ENCODE measurements around the gene SLC6A6. TPM values are rescaled to one million over a fixed set of nuclear protein-coding genes. Genes with fewer than 3 reads are reported as not detected.

SLC6A6 gene
- total and polyA plus RNA-seq, 10 of the 15 experiments (the other 5 are each of a cell fraction or from before 2014, with no cell fraction given) = 5.6 to 47.0 (median 20.2) TPM

- CTCF ChIA-PET = interaction anchor here (1.4 kb wide), 1 partner anchor 132 kb away, joined by 3 read pairs; no protein-coding TSS in a partner anchor
- no peak for TF ChIP-seq TCF3 (IDR thresholded peaks at IDR 0.05; ENCODE audit: borderline replicate concordance, insufficient read depth, low read depth, low read length)
- TF ChIP-seq YY1 (IDR thresholded peaks at IDR 0.05; ENCODE audit: low read depth, low read length) = no peak
- TF ChIP-seq NR2C2 (IDR thresholded peaks at IDR 0.05; ENCODE audit: borderline replicate concordance, control insufficient read depth, insufficient read length, low read depth) = no peak
- TF ChIP-seq DPF2 (IDR thresholded peaks at IDR 0.05) = no peak
- peak; percentile 26 for TF ChIP-seq RUNX3 (IDR thresholded peaks at IDR 0.05; ENCODE audit: low read length)
- TF ChIP-seq SPI1 (IDR thresholded peaks at IDR 0.05; ENCODE audit: borderline replicate concordance, insufficient read depth, low read depth, low read length) = peak; percentile 45; the same call in 1 of the 2 replicates
- TF ChIP-seq RFX5 (IDR thresholded peaks at IDR 0.05; ENCODE audit: low read depth, low read length) = no peak
- no peak for TF ChIP-seq CHD2 (IDR thresholded peaks at IDR 0.05; ENCODE audit: borderline replicate concordance, low read depth, low read length)
- no peak for TF ChIP-seq EGR1 (IDR thresholded peaks at IDR 0.05; ENCODE audit: borderline replicate concordance in 1 of 2, low read depth in 2 of 2, low read length in 2 of 2)
- H3K4me1 ChIP-seq (ENCODE audit: control insufficient read depth, insufficient read depth, low read length) = peaks cover 6% of the 10 kb centered on the region
- RAD21 ChIA-PET (ENCODE audit: unreplicated experiment) = no interaction called here
- H3K27ac ChIP-seq (ENCODE audit: control insufficient read depth, insufficient read depth) = no peak overlapping the region
- in situ Hi-C loops (cut with MboI) = no loop called here
- no peak for FAIRE-seq
- H3K4me3 ChIP-seq = no peak overlapping the region
- no peak overlapping the region for H2AFZ ChIP-seq (ENCODE audit: control insufficient read depth, low read depth, low read length)
- no peaks in the 10 kb centered on the region for H4K20me1 ChIP-seq (ENCODE audit: control insufficient read depth, insufficient read depth)
- BruUV-seq (replicated peaks) = no TSS peak
- POLR2A ChIA-PET = no interaction called here
- no peak overlapping the region for H3K9ac ChIP-seq (ENCODE audit: control insufficient read depth, insufficient read depth, low read length)
- 0% methylated on average over 3 of the region's 3 CpGs for WGBS (ENCODE audit: insufficient coverage, insufficient replicate concordance, low lambda C conversion rate, missing lambda C conversion rate)
- intact Hi-C loops (cut with micrococcal nuclease; ENCODE audit: unreplicated experiment) = no loop called here
- no peaks in the 10 kb centered on the region for H3K79me2 ChIP-seq (ENCODE audit: control insufficient read depth, insufficient read depth, low read length)
- peak; percentile 81 for ATAC-seq
- no peak overlapping the region for H3K4me2 ChIP-seq (ENCODE audit: control insufficient read depth, insufficient read depth)
- H3K36me3 ChIP-seq (ENCODE audit: control insufficient read depth in 2 of 2, insufficient read depth in 2 of 2, low read length in 1 of 2) = no peaks in the 10 kb centered on the region
- no peaks in the 10 kb centered on the region for H3K9me3 ChIP-seq (replicated peaks; ENCODE audit: control insufficient read depth, insufficient read depth, low read length)
- SMC1A ChIA-PET (ENCODE audit: uncharacterized antibody, unreplicated experiment) = interaction anchor here (1.4 to 1.7 kb wide), 3 partner anchors 9 to 83 kb away, joined by 3 to 5 read pairs (median 3); no protein-coding TSS in a partner anchor
- H3K27me3 ChIP-seq (replicated peaks in 1 of 2; ENCODE audit: control insufficient read depth in 2 of 2, insufficient read depth in 2 of 2, low read length in 1 of 2) = no peaks in the 10 kb centered on the region
- peak; percentile 25 for DNase-seq (ENCODE audit: low read depth, low spot score)
Measured at GRCh38 chr3:14377838-14378169, 24.6 kb upstream of the SLC6A6 start.

Data from GM12878 (cell line).